SK-N-SH (cell line): ENCODE measurements around the gene UST. TPM values are rescaled to one million over a fixed set of nuclear protein-coding genes. Genes with fewer than 3 reads are reported as not detected.

Source experiments
- CTCF ChIA-PET: fragments of 300-600, 350-600 bp; formaldehyde crosslinking; extraction: SDS; loops from one replicate; lab custom pipeline; 2021; lab: Yijun Ruan, JAX
- POLR2A ChIA-PET: fragments of 350-600 bp; sonication (Branson Sonifier 250); formaldehyde crosslinking; extraction: SDS; loops from one replicate; lab custom pipeline; 2020; ENCODE audit warnings: antibody characterized with exemption, inconsistent platforms; lab: Yijun Ruan, JAX
- DNase-seq: peaks from one replicate; pipeline ENCODE4 v3.0.0; 2012
- H2AFZ ChIP-seq: fragments of 200-600 bp; sonication (generic); 2 replicates; pipeline ENCODE4 v1.8.1; 2016; ENCODE audit warnings: antibody characterized with exemption, mild to moderate bottlenecking, low read depth
- H3F3A ChIP-seq: fragments of 200-600 bp; sonication (generic); replicated peaks from 2 replicates; pipeline ENCODE3; 2016; ENCODE audit warnings: antibody characterized with exemption, mild to moderate bottlenecking; ENCODE audit not compliant: insufficient read depth
- H3K27ac ChIP-seq, 2 experiments: fragments of 200-500 bp in 1 of 2; fragments of 200-600 bp in 1 of 2; sonication (Bioruptor generic) in 1 of 2; sonication (generic), shearing (Covaris generic) in 1 of 2; 2 replicates each; pipeline versions ENCODE4 v1.5.1 to v1.6.1; 2014 to 2016; ENCODE audit warnings: low read depth in 2 of 2, inconsistent platforms in 1 of 2, low read length in 1 of 2, mild to moderate bottlenecking in 1 of 2, mixed read lengths in 1 of 2
- H3K27me3 ChIP-seq: fragments of 200-600 bp; sonication (generic), shearing (Covaris generic); 2 replicates; pipeline ENCODE4 v1.6.1; 2016; ENCODE audit warnings: mixed run types; ENCODE audit not compliant: insufficient read depth
- H3K36me3 ChIP-seq, 2 experiments: fragments of 200-500 bp in 1 of 2; fragments of 200-600 bp in 1 of 2; sonication (Bioruptor generic) in 1 of 2; sonication (generic) in 1 of 2; replicated peaks in 1 of 2; 2 replicates each; pipeline versions ENCODE3 to v1.5.1; 2014 to 2016; ENCODE audit warnings: low read length in 1 of 2, mild to moderate bottlenecking in 1 of 2; ENCODE audit not compliant: insufficient read depth in 2 of 2, control insufficient read depth in 1 of 2
- H3K4me1 ChIP-seq, 2 experiments: fragments of 200-500 bp in 1 of 2; fragments of 200-600 bp in 1 of 2; sonication (Bioruptor generic) in 1 of 2; sonication (generic), shearing (Covaris generic) in 1 of 2; 2 replicates each; pipeline versions ENCODE4 v1.5.1 to v1.6.1; 2014 to 2016; ENCODE audit warnings: low read depth in 1 of 2, low read length in 1 of 2, mixed run types in 1 of 2; ENCODE audit not compliant: insufficient read depth in 2 of 2, control insufficient read depth in 1 of 2
- H3K4me2 ChIP-seq: fragments of 200-600 bp; sonication (generic), shearing (Covaris generic); 2 replicates; pipeline ENCODE4 v1.6.1; 2017; ENCODE audit warnings: mixed run types
- H3K4me3 ChIP-seq, 2 experiments: fragments of 200-500 bp in 1 of 2; fragments of 200-600 bp in 1 of 2; sonication (Bioruptor generic) in 1 of 2; sonication (generic), shearing (Covaris generic) in 1 of 2; 2 replicates each; pipeline versions ENCODE4 v1.5.1 to v1.8.1; 2014 to 2016; ENCODE audit warnings: low read depth in 2 of 2, inconsistent platforms in 1 of 2, low read length in 1 of 2, mild to moderate bottlenecking in 1 of 2, mixed read lengths in 1 of 2, moderate library complexity in 1 of 2
- H3K79me2 ChIP-seq: fragments of 200-600 bp; sonication (generic); 2 replicates; pipeline ENCODE4 v1.8.1; 2017; ENCODE audit warnings: mild to moderate bottlenecking; ENCODE audit not compliant: insufficient read depth
- H3K9ac ChIP-seq: fragments of 200-600 bp; sonication (generic); 2 replicates; pipeline ENCODE4 v1.6.1; 2017; ENCODE audit warnings: mixed run types
- H3K9me2 ChIP-seq: fragments of 200-600 bp; sonication (generic); 2 replicates; pipeline ENCODE4 v1.6.1; 2017; ENCODE audit warnings: mixed run types
- H3K9me3 ChIP-seq: fragments of 200-600 bp; sonication (generic); 2 replicates; pipeline ENCODE4 v1.6.1; 2017; ENCODE audit warnings: mixed run types, mild to moderate bottlenecking, moderate library complexity
- H4K20me1 ChIP-seq: fragments of 200-600 bp; sonication (generic); 2 replicates; pipeline ENCODE4 v1.6.1; 2017; ENCODE audit warnings: mild to moderate bottlenecking, mixed run types; ENCODE audit not compliant: insufficient read depth
- EZH2phosphoT487 ChIP-seq: fragments of 200-600 bp; sonication (generic); IDR thresholded peaks from 2 replicates; pipeline ENCODE4 v1.6.1; 2017; ENCODE audit warnings: low read depth, mixed run types, mild to moderate bottlenecking, antibody characterized with exemption, moderate library complexity, borderline replicate concordance
- GABPA ChIP-seq: IDR thresholded peaks from 2 replicates; pipeline ENCODE4 v1.4.0; 2012; ENCODE audit warnings: low read depth, mild to moderate bottlenecking
- JUND ChIP-seq: IDR thresholded peaks from 2 replicates; pipeline ENCODE4 v1.4.0; 2012
- MXI1 ChIP-seq: IDR thresholded peaks from 2 replicates; pipeline ENCODE4 v1.6.1; 2012; ENCODE audit warnings: mild to moderate bottlenecking, low read depth, low read length, improper control_type of control experiment
- NRF1 ChIP-seq: IDR thresholded peaks from 2 replicates; pipeline ENCODE4 v1.6.1; 2012; ENCODE audit warnings: low read depth, mild to moderate bottlenecking, low read length
- POLR2AphosphoS5 ChIP-seq: IDR thresholded peaks from 2 replicates; pipeline ENCODE4 v1.6.1; 2012; ENCODE audit warnings: low read depth, low read length
- RCOR1 ChIP-seq: fragments of 150-350 bp; IDR thresholded peaks from 2 replicates; pipeline ENCODE4 v1.6.1; 2017; ENCODE audit warnings: antibody characterized with exemption, low read length
- RFX5 ChIP-seq: IDR thresholded peaks from 2 replicates; pipeline ENCODE4 v1.6.1; 2012; ENCODE audit warnings: mild to moderate bottlenecking, improper control_type of control experiment, low read length
- SIN3A ChIP-seq: IDR thresholded peaks from 2 replicates; pipeline ENCODE4 v1.6.1; 2012; ENCODE audit warnings: low read depth, mild to moderate bottlenecking, low read length, moderate library complexity, borderline replicate concordance
- TAF1 ChIP-seq: IDR thresholded peaks from 2 replicates; pipeline ENCODE4 v1.6.1; 2012; ENCODE audit warnings: low read depth, mild to moderate bottlenecking, low read length, moderate library complexity, borderline replicate concordance
- YY1 ChIP-seq: IDR thresholded peaks from 2 replicates; pipeline ENCODE4 v1.4.0; 2012; ENCODE audit warnings: low read depth, mild to moderate bottlenecking
- WGBS: methylation state at CpG from one replicate; pipeline ENCODE4 v1.1.6; 2017; ENCODE audit warnings: low lambda C conversion rate; 5-methylcytosine and 5-hydroxymethylcytosine counted together
- polyA plus RNA-seq, 3 experiments: library from polyadenylated mRNA; depleted of rRNA; stranded (reverse); fragments of >200 nt; gene quantifications; 2 replicates each; pipeline ENCODE4 v1.2.3, GENCODE V29; 2012
- TF ChIP-seq, protein P1 (sequence below): fragments of 200-600 bp; sonication (generic); IDR thresholded peaks from 2 replicates; pipeline ENCODE4 v1.6.1; 2017; ENCODE audit warnings: antibody characterized with exemption, mild to moderate bottlenecking, moderate library complexity
- TF ChIP-seq, protein P2 (sequence below): IDR thresholded peaks from 2 replicates; pipeline ENCODE4 v1.4.0; 2012; ENCODE audit warnings: low read depth, borderline replicate concordance
- TF ChIP-seq, protein P3 (sequence below): fragments of 150-350 bp; IDR thresholded peaks from 2 replicates; pipeline ENCODE4 v1.6.1; 2016; ENCODE audit warnings: mild to moderate bottlenecking, low read depth, low read length
- TF ChIP-seq, protein P4 (sequence below): fragments of 150-350 bp; IDR thresholded peaks from 2 replicates; pipeline ENCODE4 v1.6.1; 2017; ENCODE audit warnings: antibody characterized with exemption, low read length, low read depth, borderline replicate concordance

The UST gene
- polyA plus RNA-seq, 1 of the 3 experiments (the other 2 are of a cell fraction) = 1.7 TPM

DNA sequence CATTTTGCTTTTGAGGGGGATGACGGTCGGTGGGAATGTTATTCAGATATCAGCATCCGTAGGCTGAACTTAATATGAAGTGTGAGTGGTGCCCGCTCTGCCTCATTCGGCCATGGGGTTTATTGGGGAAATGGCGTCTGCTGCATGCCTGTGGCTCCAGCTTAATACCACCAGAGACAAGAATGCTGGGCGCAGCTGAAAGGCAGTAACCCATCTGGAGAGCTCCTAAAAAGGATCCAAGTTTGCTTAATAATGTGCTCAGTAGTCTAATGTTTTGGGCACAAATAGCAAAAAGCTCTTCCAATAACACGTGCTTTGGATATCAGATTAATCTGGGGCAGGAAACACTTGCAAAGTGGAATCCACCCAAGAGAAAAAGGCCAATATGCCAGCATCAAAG lies 297.7 kb downstream of the UST start:
- no peak overlapping the region for H3K4me2 ChIP-seq
- no peaks in the 10 kb centered on the region for H3K9me2 ChIP-seq
- H2AFZ ChIP-seq = no peak overlapping the region
- no peak overlapping the region for H3K27ac ChIP-seq
- TF ChIP-seq RCOR1 (no peak), NRF1 (no peak), MXI1 (no peak)
- H3K36me3 ChIP-seq = peaks cover 0 to 5% of the 10 kb centered on the region in 2 experiments
- no peaks in the 10 kb centered on the region for H4K20me1 ChIP-seq
- H3K79me2 ChIP-seq = no peaks in the 10 kb centered on the region
- no peak for DNase-seq
- H3K27me3 ChIP-seq = no peaks in the 10 kb centered on the region
- H3K9ac ChIP-seq = no peak overlapping the region
- 99% methylated on average over 8 of the region's 8 CpGs for WGBS
- no peak overlapping the region for H3K4me3 ChIP-seq
- CTCF ChIA-PET = interaction anchor here (1.4 to 5.8 kb wide), 3 partner anchors 36 to 472 kb away, joined by 5 to 25 read pairs (median 14); no protein-coding TSS in a partner anchor
- POLR2A ChIA-PET = no interaction called here
- H3K9me3 ChIP-seq = no peaks in the 10 kb centered on the region
- no peaks in the 10 kb centered on the region for H3F3A ChIP-seq
- peaks cover 0 to 7% of the 10 kb centered on the region in 2 experiments; a peak in 2 of 4 replicates for H3K4me1 ChIP-seq

DNA sequence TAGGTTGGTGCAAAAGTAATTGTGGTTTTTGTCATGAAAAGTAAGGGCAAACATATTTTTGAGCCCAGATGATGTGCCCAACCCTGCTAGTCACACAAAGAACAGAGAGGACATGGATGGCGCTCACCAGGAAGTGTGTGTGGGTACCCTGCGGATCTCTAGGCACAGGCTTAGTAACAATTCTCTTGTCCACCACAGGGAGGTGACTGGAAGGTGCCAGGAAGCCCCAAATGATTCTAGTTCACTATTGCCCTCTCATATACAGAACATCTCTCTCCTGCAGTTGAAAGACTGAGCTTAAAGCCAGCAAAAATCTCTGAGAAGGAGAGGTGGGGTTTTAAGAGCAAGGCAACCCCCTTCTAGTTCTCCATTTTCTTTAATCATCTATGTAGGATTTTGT lies 298.6 kb downstream of the UST start:
- Histone ChIP-seq H3K4me3 (no peak overlapping the region), H3K9ac (no peak overlapping the region), H4K20me1 (no peaks in the 10 kb centered on the region), H3K4me2 (no peak overlapping the region), H3K27me3 (no peaks in the 10 kb centered on the region), H3K36me3 (peaks cover 0 to 5% of the 10 kb centered on the region in 2 experiments), H3K4me1 (peaks cover 0 to 11% of the 10 kb centered on the region in 2 experiments; a peak in 2 of 4 replicates), H3F3A (no peaks in the 10 kb centered on the region), H2AFZ (no peak overlapping the region), H3K9me2 (no peaks in the 10 kb centered on the region), H3K27ac (no peak overlapping the region), H3K9me3 (no peaks in the 10 kb centered on the region), H3K79me2 (no peaks in the 10 kb centered on the region)
- TF ChIP-seq, protein P1, sequence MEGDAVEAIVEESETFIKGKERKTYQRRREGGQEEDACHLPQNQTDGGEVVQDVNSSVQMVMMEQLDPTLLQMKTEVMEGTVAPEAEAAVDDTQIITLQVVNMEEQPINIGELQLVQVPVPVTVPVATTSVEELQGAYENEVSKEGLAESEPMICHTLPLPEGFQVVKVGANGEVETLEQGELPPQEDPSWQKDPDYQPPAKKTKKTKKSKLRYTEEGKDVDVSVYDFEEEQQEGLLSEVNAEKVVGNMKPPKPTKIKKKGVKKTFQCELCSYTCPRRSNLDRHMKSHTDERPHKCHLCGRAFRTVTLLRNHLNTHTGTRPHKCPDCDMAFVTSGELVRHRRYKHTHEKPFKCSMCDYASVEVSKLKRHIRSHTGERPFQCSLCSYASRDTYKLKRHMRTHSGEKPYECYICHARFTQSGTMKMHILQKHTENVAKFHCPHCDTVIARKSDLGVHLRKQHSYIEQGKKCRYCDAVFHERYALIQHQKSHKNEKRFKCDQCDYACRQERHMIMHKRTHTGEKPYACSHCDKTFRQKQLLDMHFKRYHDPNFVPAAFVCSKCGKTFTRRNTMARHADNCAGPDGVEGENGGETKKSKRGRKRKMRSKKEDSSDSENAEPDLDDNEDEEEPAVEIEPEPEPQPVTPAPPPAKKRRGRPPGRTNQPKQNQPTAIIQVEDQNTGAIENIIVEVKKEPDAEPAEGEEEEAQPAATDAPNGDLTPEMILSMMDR = peak; percentile 20; the same call in 1 of the 2 replicates
- no peak for TF ChIP-seq RFX5
- TF ChIP-seq POLR2AphosphoS5 = no peak
- TF ChIP-seq JUND = no peak
- ChIA-PET POLR2A (interaction anchor here (0.6 kb wide), 1 partner anchor 379 kb away, joined by 3 read pairs; no protein-coding TSS in a partner anchor), CTCF (interaction anchor here (2.1 to 5.8 kb wide), 3 partner anchors 17 to 471 kb away, joined by 5 to 25 read pairs (median 14); no protein-coding TSS in a partner anchor)
- DNase-seq = no peak
- WGBS = 95% methylated on average over 2 of the region's 2 CpGs

DNA sequence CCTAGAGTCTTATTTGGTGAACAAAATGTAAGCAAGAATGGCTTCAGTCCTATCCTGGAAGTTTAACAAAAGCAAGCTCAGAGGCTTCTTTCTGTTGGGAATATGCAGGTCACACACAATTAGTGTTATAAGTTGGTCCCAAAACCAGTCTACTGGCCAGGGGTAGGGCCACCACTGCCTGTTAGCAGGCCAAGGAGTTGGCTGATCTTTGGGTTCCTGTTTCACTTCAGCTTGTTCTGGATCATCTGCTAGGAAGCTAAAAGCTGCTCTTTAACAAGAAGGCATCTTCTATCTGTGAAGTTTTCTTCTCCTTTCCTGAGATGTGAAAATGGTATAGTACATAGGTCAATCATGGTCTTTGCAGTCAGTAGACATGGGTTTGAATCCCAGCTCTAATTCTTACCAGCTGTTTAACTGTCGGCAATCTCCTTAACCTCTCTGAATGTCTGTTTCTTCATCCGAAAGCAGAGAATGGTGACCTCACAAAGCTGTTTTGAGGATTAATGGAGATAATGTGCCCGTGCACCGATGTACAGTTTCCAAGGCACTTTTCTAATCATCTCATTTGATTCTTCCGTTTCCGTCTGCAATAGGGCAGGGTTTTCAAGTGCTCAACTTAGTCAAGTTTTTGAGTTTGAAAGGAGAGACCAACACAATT lies 299.5 kb downstream of the UST start:
- Histone ChIP-seq H3K4me2 (no peak overlapping the region), H3K27ac (no peak overlapping the region), H3K27me3 (no peaks in the 10 kb centered on the region), H3F3A (no peaks in the 10 kb centered on the region), H3K36me3 (peaks cover 0 to 5% of the 10 kb centered on the region in 2 experiments), H4K20me1 (no peaks in the 10 kb centered on the region), H3K9me3 (no peaks in the 10 kb centered on the region), H3K9ac (no peak overlapping the region), H3K9me2 (no peaks in the 10 kb centered on the region), H3K4me1 (peaks cover 0 to 11% of the 10 kb centered on the region in 2 experiments; a peak in 2 of 4 replicates), H3K4me3 (no peak overlapping the region), H2AFZ (no peak overlapping the region), H3K79me2 (no peaks in the 10 kb centered on the region)
- POLR2A ChIA-PET = interaction anchor here (0.6 kb wide), 1 partner anchor 378 kb away, joined by 3 read pairs; no protein-coding TSS in a partner anchor
- WGBS = 92% methylated on average over 6 of the region's 6 CpGs
- CTCF ChIA-PET = interaction anchor here (2.1 to 5.8 kb wide), 3 partner anchors 18 to 470 kb away, joined by 5 to 25 read pairs (median 14); no protein-coding TSS in a partner anchor
- DNase-seq = no peak
- TF ChIP-seq YY1 = no peak
- TF ChIP-seq TAF1 = no peak
- no peak for TF ChIP-seq JUND
- TF ChIP-seq, protein P2, sequence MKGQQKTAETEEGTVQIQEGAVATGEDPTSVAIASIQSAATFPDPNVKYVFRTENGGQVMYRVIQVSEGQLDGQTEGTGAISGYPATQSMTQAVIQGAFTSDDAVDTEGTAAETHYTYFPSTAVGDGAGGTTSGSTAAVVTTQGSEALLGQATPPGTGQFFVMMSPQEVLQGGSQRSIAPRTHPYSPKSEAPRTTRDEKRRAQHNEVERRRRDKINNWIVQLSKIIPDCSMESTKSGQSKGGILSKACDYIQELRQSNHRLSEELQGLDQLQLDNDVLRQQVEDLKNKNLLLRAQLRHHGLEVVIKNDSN = no peak
- TF ChIP-seq, protein P3, sequence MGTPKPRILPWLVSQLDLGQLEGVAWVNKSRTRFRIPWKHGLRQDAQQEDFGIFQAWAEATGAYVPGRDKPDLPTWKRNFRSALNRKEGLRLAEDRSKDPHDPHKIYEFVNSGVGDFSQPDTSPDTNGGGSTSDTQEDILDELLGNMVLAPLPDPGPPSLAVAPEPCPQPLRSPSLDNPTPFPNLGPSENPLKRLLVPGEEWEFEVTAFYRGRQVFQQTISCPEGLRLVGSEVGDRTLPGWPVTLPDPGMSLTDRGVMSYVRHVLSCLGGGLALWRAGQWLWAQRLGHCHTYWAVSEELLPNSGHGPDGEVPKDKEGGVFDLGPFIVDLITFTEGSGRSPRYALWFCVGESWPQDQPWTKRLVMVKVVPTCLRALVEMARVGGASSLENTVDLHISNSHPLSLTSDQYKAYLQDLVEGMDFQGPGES = no peak
- no peak for TF ChIP-seq SIN3A
- no peak for TF ChIP-seq GABPA
- no peak for TF ChIP-seq EZH2phosphoT487
- no peak for TF ChIP-seq NRF1
- TF ChIP-seq MXI1 = no peak
- TF ChIP-seq, protein P4, sequence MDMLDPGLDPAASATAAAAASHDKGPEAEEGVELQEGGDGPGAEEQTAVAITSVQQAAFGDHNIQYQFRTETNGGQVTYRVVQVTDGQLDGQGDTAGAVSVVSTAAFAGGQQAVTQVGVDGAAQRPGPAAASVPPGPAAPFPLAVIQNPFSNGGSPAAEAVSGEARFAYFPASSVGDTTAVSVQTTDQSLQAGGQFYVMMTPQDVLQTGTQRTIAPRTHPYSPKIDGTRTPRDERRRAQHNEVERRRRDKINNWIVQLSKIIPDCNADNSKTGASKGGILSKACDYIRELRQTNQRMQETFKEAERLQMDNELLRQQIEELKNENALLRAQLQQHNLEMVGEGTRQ = no peak
